Adrenal gland (tissue), 12 donors: ENCODE results near the gene PARP12. TPM values are rescaled to one million over a fixed set of nuclear protein-coding genes. Genes with fewer than 3 reads are reported as not detected.

Experiments
- DNase-seq, 7 donors: peaks; one replicate each; pipeline ENCODE4 v3.0.0-alpha.2; 2019 to 2020
- H3K27ac ChIP-seq, 5 donors: fragments of 200-600 bp; sonication (generic) in 4 of 5; 1 replicate in 3 of 5; 2 replicates in 2 of 5; pipeline versions ENCODE4 v1.5.1 to v1.8.0; 2016 to 2020; ENCODE audit warnings: mild to moderate bottlenecking in 1 of 5
- H3K27me3 ChIP-seq: fragments of 200-600 bp; 2 replicates; pipeline ENCODE4 v1.8.0; 2021
- H3K36me3 ChIP-seq, 2 donors: fragments of 200-600 bp; replicated peaks in 1 of 2; 1 replicate in 1 of 2; 2 replicates in 1 of 2; pipeline versions ENCODE4 v1.5.1 to v1.8.0; 2018 to 2022
- H3K4me1 ChIP-seq, 2 donors: fragments of 200-600 bp; replicated peaks in 1 of 2; 1 replicate in 1 of 2; 2 replicates in 1 of 2; pipeline versions ENCODE4 v1.5.1 to v1.8.0; 2018 to 2021
- H3K4me3 ChIP-seq, 4 donors: fragments of 200-600 bp; sonication (generic) in 3 of 4; one replicate each; pipeline ENCODE4 v1.5.1; 2016 to 2018
- H3K9me3 ChIP-seq, 3 donors: fragments of 200-600 bp; sonication (generic) in 1 of 3; replicated peaks in 1 of 3; 1 replicate in 2 of 3; 2 replicates in 1 of 3; pipeline versions ENCODE4 v1.5.1 to v1.8.0; 2016 to 2021
- POLR2A ChIP-seq, 2 donors: fragments of 450-650 bp; IDR thresholded peaks; one replicate each; pipeline ENCODE4 v1.6.1; 2017; ENCODE audit warnings: antibody characterized with exemption in 2 of 2, mild to moderate bottlenecking in 2 of 2, moderate library complexity in 1 of 2
- WGBS, 4 donors: extraction: QIAGEN DNeasy Blood & Tissue Kit in 2 of 4; methylation state at CpG; one replicate each; pipeline versions ENCODE4 v1.1.5 to v1.1.7; 2013 to 2017; 5-methylcytosine and 5-hydroxymethylcytosine counted together
- intact Hi-C, 2 donors: fragments of 100-400 bp; cut with DNase I; formaldehyde crosslinking; loops; one replicate each; pipeline versions ENCODE4 v1.14.1 to v1.15.0; 2022 to 2023
- polyA plus RNA-seq, 3 donors: library from polyadenylated mRNA; stranded (reverse); fragments of 200-250 nt in 2 of 3; fragments of 350-450 nt in 1 of 3; fragmentation: Illumina TruSeq in 1 of 3; extraction: RNeasy Lipid Tissue Mini Kit (QIAGEN cat#74804) in 1 of 3; gene quantifications; one replicate each; pipeline ENCODE4 v1.2.3, GENCODE V29; 2013 to 2014
- total RNA-seq, 9 donors: library from RNA; depleted of rRNA in 4 of 9; stranded (reverse); fragments of >200 nt in 4 of 9; fragments of 120-200 nt in 1 of 9; fragmentation: NEBNext Ultra II Directional in 1 of 9; extraction: Animal tissue kit (Norgen Biotek cat#: 25700) in 1 of 9; gene quantifications; one replicate each; pipeline versions ENCODE4 v1.1.0 to v1.2.4, GENCODE V29; 2013 to 2023
- TF ChIP-seq, protein P1 (sequence below), 6 experiments: fragments of 450-650 bp in 4 of 6; fragments of 200-600 bp in 2 of 6; sonication (generic) in 1 of 6; IDR thresholded peaks; 1 replicate in 5 of 6; 2 replicates in 1 of 6; pipeline versions ENCODE4 v1.5.1 to v1.8.0; 2016 to 2021; ENCODE audit warnings: antibody characterized with exemption in 6 of 6, mild to moderate bottlenecking in 2 of 6, moderate library complexity in 1 of 6
- donor health status: healthy with polysubstance abuse.
- donor health status: Bipolar disorder and iron deficiency.
- donor health status: DM: yes; HTN: yes; CAD: no.
- donor health status: DM: no; HTN: no; CAD: no.
- donor health status: DM: no; HTN: no; CAD: no.
- donor health status: DM: yes; HTN: yes; CAD: no.

The PARP12 gene
- total and polyA plus RNA-seq, 12 donors = 11.5 to 49.4 (median 24.1) TPM

DNA sequence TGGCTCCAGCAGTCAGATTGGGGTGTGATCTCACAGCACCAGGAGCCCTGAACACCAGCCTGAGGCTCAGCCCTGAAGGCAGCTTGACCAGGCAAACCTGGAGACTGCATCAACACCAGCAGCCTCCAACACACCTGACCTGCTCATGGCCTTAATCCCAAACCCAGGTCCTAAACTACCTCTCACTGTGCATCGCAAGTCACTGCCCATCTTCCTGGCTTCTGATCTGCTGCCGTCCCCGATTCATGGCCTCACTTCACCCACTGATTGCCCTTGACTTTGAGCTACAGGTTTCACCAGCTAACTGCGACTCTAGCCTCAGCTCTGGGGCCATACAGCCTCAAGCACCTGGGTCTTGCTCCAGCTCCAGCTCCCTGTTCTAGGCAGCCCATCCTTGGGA is 49.1 kb downstream of the PARP12 start:
- H3K27ac ChIP-seq = no peak overlapping the region
- intact Hi-C loops = no loop called here
- H3K4me1 ChIP-seq = no peaks in the 10 kb centered on the region
- no peaks in the 10 kb centered on the region for H3K9me3 ChIP-seq
- H3K36me3 ChIP-seq = no peaks in the 10 kb centered on the region
- DNase-seq = no peak
- TF ChIP-seq, protein P1, sequence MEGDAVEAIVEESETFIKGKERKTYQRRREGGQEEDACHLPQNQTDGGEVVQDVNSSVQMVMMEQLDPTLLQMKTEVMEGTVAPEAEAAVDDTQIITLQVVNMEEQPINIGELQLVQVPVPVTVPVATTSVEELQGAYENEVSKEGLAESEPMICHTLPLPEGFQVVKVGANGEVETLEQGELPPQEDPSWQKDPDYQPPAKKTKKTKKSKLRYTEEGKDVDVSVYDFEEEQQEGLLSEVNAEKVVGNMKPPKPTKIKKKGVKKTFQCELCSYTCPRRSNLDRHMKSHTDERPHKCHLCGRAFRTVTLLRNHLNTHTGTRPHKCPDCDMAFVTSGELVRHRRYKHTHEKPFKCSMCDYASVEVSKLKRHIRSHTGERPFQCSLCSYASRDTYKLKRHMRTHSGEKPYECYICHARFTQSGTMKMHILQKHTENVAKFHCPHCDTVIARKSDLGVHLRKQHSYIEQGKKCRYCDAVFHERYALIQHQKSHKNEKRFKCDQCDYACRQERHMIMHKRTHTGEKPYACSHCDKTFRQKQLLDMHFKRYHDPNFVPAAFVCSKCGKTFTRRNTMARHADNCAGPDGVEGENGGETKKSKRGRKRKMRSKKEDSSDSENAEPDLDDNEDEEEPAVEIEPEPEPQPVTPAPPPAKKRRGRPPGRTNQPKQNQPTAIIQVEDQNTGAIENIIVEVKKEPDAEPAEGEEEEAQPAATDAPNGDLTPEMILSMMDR (IDR thresholded peaks at IDR 0.05) = no peak
- no peak for TF ChIP-seq POLR2A (IDR thresholded peaks at IDR 0.05)
- WGBS, 4 donors = 84 to 95% (median 92%) methylated on average over 4 of the region's 4 CpGs
- H3K4me3 ChIP-seq = no peak overlapping the region
- no peaks in the 10 kb centered on the region for H3K27me3 ChIP-seq

DNA sequence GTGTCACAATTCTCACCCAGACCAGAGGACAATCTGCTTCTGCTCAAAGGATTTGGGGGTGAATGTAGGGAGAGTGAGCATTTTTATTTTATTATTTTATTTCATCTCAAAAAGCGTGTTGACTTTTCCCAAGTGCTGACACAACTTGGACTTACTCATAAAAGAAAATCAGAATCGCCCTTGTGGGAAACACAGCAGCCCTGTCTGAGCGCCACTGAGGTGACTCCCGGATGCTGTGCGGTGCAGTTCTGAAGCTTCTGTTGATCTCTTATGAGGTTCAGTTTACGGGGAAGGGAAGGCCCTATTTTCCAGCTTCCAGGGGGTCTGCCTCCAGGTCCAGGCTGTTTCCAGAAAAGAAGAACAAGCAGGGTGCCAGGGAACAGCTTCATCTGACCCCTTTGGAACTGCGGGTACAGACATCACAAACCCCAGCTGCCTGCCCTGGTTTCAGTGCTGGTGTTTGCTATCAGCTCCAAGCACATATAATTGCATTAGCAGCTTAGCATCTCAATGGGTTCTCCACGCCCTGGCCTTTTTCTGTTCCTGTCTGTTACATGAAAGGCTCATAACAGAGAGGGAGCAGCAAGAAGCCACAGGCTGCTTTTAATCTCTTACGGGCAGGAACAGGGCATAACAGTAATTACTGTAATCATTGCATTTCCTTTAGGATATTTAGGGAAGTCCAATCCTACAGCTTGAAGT is 52.4 kb downstream of the PARP12 start:
- H3K4me3 ChIP-seq = no peak overlapping the region
- no peaks in the 10 kb centered on the region for H3K4me1 ChIP-seq
- H3K27ac ChIP-seq = no peak overlapping the region
- H3K36me3 ChIP-seq = no peaks in the 10 kb centered on the region
- peak in 1 of 7 donors; percentile 65 for DNase-seq
- H3K27me3 ChIP-seq = no peaks in the 10 kb centered on the region
- intact Hi-C loops = no loop called here
- TF ChIP-seq, protein P1 (IDR thresholded peaks at IDR 0.05) = no peak
- TF ChIP-seq POLR2A (IDR thresholded peaks at IDR 0.05) = no peak
- no peaks in the 10 kb centered on the region for H3K9me3 ChIP-seq
- WGBS, 4 donors = 74 to 88% (median 83%) methylated on average over 8 to 9 of the region's 9 CpGs

DNA sequence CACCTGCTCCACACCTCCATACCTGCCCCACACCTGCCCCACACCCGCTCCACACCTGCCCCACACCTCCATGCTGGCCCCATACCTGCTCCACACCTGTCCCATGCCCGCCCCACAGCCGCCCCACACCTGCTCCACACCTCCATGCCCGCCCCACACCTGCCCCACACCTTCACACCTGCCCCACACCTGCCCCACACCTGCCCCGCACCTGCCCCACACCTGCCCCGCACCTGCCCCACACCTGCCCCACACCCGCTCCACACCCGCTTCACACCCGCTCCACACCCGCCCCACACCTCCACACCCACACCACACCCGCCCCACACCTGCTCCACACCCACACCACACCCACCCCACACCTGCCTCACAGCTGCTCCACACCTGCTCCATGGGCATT is 53.0 kb downstream of the PARP12 start:
- H3K27ac ChIP-seq = no peak overlapping the region
- WGBS, 4 donors = 87 to 100% (median 92%) methylated on average over 3 to 11 of the region's 11 CpGs
- DNase-seq = peak in 1 of 7 donors; percentile 11
- intact Hi-C loops = loop anchor here in 1 of 2 donors (10.0 kb wide), 1 partner anchor 515 kb away; no protein-coding TSS in a partner anchor
- no peaks in the 10 kb centered on the region for H3K36me3 ChIP-seq
- H3K4me3 ChIP-seq = no peak overlapping the region
- no peaks in the 10 kb centered on the region for H3K4me1 ChIP-seq
- no peaks in the 10 kb centered on the region for H3K9me3 ChIP-seq
- no peak for TF ChIP-seq POLR2A (IDR thresholded peaks at IDR 0.05)
- TF ChIP-seq, protein P1 (IDR thresholded peaks at IDR 0.05) = no peak
- H3K27me3 ChIP-seq = no peaks in the 10 kb centered on the region

DNA sequence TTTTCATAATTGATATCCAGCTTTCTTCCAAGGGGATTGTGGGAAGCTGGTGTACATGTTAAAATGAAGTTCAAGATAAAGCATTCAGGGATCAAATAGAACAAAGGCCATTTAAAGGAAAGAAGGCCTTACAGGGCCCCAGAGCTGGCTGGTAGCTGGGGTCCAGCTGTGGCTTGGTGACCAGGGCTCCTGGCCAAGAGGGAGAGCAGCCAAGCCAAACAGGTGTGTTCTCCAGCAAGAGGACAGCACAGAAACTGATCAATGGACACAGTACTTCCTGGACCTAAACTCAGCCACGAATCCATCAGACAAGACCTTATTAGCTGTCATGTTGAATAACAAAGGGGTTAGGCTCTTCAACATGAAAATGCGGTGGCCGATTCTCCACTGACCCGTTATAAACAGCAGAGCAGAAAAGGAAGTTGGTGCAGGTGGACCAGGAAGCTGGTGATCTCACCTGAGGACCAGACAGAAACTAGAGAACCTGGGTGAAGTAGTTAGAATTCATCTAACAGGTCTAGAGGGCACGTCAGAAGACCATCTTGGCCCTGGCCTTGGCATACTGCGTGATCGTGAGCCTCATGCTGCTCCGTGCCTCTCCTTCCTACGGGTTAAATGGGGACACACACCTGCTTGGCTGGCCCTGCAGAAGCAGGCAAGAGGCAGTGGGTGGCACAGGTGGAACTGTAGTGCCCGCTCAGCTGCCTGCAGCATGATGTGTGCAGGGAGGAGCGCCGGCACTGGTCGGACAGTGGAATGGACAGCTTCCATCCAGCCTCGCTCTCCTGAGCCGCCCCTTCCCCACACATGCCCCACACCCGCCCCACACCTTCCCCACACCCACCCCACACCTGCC is 53.8 kb downstream of the PARP12 start:
- Histone ChIP-seq H3K9me3 (no peaks in the 10 kb centered on the region), H3K4me1 (no peaks in the 10 kb centered on the region), H3K27me3 (no peaks in the 10 kb centered on the region), H3K36me3 (no peaks in the 10 kb centered on the region), H3K27ac (no peak overlapping the region), H3K4me3 (no peak overlapping the region)
- WGBS, 4 donors = 87 to 91% (median 88%) methylated on average over 12 to 16 of the region's 16 CpGs
- DNase-seq = no peak
- intact Hi-C loops = loop anchor here in 1 of 2 donors (10.0 kb wide), 1 partner anchor 514 kb away; no protein-coding TSS in a partner anchor
- TF ChIP-seq, protein P1 (IDR thresholded peaks at IDR 0.05) = no peak
- TF ChIP-seq POLR2A (IDR thresholded peaks at IDR 0.05) = no peak
